Measurements from ENCODE around the gene CD244.

The CD244 gene

GRCh38 chr1:160830321-160831153 lies 32.1 kb downstream of the CD244 start:
- Histone ChIP-seq H3K9me3 (ENCODE audit: control insufficient read depth, low read length) (no peaks in the 10 kb centered on the region), H3K9ac (ENCODE audit: low read length) (no peak overlapping the region), H2AK5ac (ENCODE audit: low read length, severe bottlenecking) (no peak overlapping the region), H2AFZ (ENCODE audit: low read depth, low read length) (no peak overlapping the region), H3K4me1 (ENCODE audit: control insufficient read depth, insufficient read depth, low read depth, low read length) (no peaks in the 10 kb centered on the region), H3K79me1 (replicated peaks; ENCODE audit: low read length, poor library complexity, severe bottlenecking) (no peaks in the 10 kb centered on the region), H4K91ac (ENCODE audit: low read length) (no peak overlapping the region), H3K27me3 (ENCODE audit: control insufficient read depth in 1 of 2, insufficient read depth in 1 of 2, low read length in 2 of 2) (peaks cover 20 to 34% of the 10 kb centered on the region in 2 experiments), H3K4me2 (ENCODE audit: low read length, poor library complexity, severe bottlenecking) (no peak overlapping the region), H3K4ac (ENCODE audit: low read depth in 1 of 2, low read length in 2 of 2) (no peak overlapping the region), H3K14ac (ENCODE audit: low read length in 2 of 2) (no peak overlapping the region), H2BK15ac (ENCODE audit: low read depth, poor library complexity, severe bottlenecking) (no peak overlapping the region), H2BK120ac (ENCODE audit: low read depth, low read length) (no peak overlapping the region), H4K8ac (ENCODE audit: low read length) (no peak overlapping the region), H3K27ac (ENCODE audit: low read length, poor library complexity, severe bottlenecking) (no peak overlapping the region), H2BK5ac (ENCODE audit: low read depth, low read length, poor library complexity, severe bottlenecking) (no peak overlapping the region), H3K4me3 (ENCODE audit: insufficient read depth in 1 of 2, low read depth in 1 of 2, low read length in 2 of 2) (no peak overlapping the region), H3K36me3 (ENCODE audit: control insufficient read depth in 1 of 2, insufficient read depth in 2 of 2, low read depth in 1 of 2, low read length in 2 of 2) (no peaks in the 10 kb centered on the region), H3K23ac (ENCODE audit: low read length in 2 of 2) (no peak overlapping the region), H3K18ac (ENCODE audit: low read depth in 1 of 2, low read length in 2 of 2) (no peak overlapping the region), H2BK12ac (ENCODE audit: low read length in 2 of 2) (no peak overlapping the region)
- 52% methylated on average over 7 of the region's 8 CpGs for WGBS
- peak; percentile 42 for DNase-seq

- Histone ChIP-seq H2BK120ac (ENCODE audit: low read depth, low read length) (no peak overlapping the region), H3K18ac (ENCODE audit: low read depth in 1 of 2, low read length in 2 of 2) (no peak overlapping the region), H3K36me3 (ENCODE audit: control insufficient read depth in 1 of 2, insufficient read depth in 2 of 2, low read depth in 1 of 2, low read length in 2 of 2) (no peaks in the 10 kb centered on the region), H3K9me3 (ENCODE audit: control insufficient read depth, low read length) (no peaks in the 10 kb centered on the region), H2AK5ac (ENCODE audit: low read length, severe bottlenecking) (no peak overlapping the region), H4K8ac (ENCODE audit: low read length) (no peak overlapping the region), H2BK15ac (ENCODE audit: low read depth, poor library complexity, severe bottlenecking) (no peak overlapping the region), H2BK12ac (ENCODE audit: low read length in 2 of 2) (no peak overlapping the region), H3K23ac (ENCODE audit: low read length in 2 of 2) (no peak overlapping the region), H2BK5ac (ENCODE audit: low read depth, low read length, poor library complexity, severe bottlenecking) (no peak overlapping the region), H3K27me3 (ENCODE audit: control insufficient read depth in 1 of 2, insufficient read depth in 1 of 2, low read length in 2 of 2) (peaks cover 20 to 34% of the 10 kb centered on the region in 2 experiments), H3K14ac (ENCODE audit: low read length in 2 of 2) (no peak overlapping the region), H3K9ac (ENCODE audit: low read length) (no peak overlapping the region), H3K4me3 (ENCODE audit: insufficient read depth in 1 of 2, low read depth in 1 of 2, low read length in 2 of 2) (no peak overlapping the region), H3K4me2 (ENCODE audit: low read length, poor library complexity, severe bottlenecking) (no peak overlapping the region), H3K4ac (ENCODE audit: low read depth in 1 of 2, low read length in 2 of 2) (no peak overlapping the region), H3K4me1 (ENCODE audit: control insufficient read depth, insufficient read depth, low read depth, low read length) (no peaks in the 10 kb centered on the region), H4K91ac (ENCODE audit: low read length) (no peak overlapping the region), H2AFZ (ENCODE audit: low read depth, low read length) (no peak overlapping the region), H3K79me1 (replicated peaks; ENCODE audit: low read length, poor library complexity, severe bottlenecking) (no peaks in the 10 kb centered on the region), H3K27ac (ENCODE audit: low read length, poor library complexity, severe bottlenecking) (no peak overlapping the region)
- 55% methylated on average over 1 of the region's 1 CpG for WGBS
- DNase-seq, result no peak
Observed at GRCh38 chr1:160829766-160830165, 32.9 kb downstream of the CD244 start.

DNA sequence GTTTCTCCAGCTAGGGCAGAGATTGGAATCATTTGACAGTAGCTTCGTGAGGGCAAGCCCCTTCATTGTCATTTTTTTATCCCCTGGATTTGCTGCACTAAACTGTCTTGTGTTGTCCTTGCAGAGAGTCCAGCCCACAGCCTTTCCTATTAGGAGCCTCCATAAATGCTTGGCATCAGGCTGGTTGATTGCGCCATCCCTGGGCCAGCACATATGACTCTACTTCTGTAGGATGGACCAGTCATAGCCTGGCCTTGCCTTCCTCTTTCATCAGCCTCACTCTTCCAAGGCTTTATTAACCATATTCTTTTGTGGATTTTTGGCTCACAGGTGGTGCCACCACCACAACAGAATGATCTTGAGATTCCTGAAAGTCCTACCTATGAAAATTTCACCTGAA lies 35.3 kb downstream of the CD244 start:
- Histone ChIP-seq H2BK12ac (ENCODE audit: low read length in 2 of 2) (no peak overlapping the region), H3K79me1 (replicated peaks; ENCODE audit: low read length, poor library complexity, severe bottlenecking) (no peaks in the 10 kb centered on the region), H3K9me3 (ENCODE audit: control insufficient read depth, low read length) (no peaks in the 10 kb centered on the region), H2AFZ (ENCODE audit: low read depth, low read length) (no peak overlapping the region), H3K23ac (ENCODE audit: low read length in 2 of 2) (no peak overlapping the region), H2AK5ac (ENCODE audit: low read length, severe bottlenecking) (no peak overlapping the region), H4K91ac (ENCODE audit: low read length) (no peak overlapping the region), H2BK15ac (ENCODE audit: low read depth, poor library complexity, severe bottlenecking) (no peak overlapping the region), H2BK120ac (ENCODE audit: low read depth, low read length) (no peak overlapping the region), H3K18ac (ENCODE audit: low read depth in 1 of 2, low read length in 2 of 2) (no peak overlapping the region), H3K14ac (ENCODE audit: low read length in 2 of 2) (no peak overlapping the region), H3K9ac (ENCODE audit: low read length) (no peak overlapping the region), H3K4me1 (ENCODE audit: control insufficient read depth, insufficient read depth, low read depth, low read length) (no peaks in the 10 kb centered on the region), H3K4me2 (ENCODE audit: low read length, poor library complexity, severe bottlenecking) (no peak overlapping the region), H4K8ac (ENCODE audit: low read length) (no peak overlapping the region), H3K27ac (ENCODE audit: low read length, poor library complexity, severe bottlenecking) (no peak overlapping the region), H2BK5ac (ENCODE audit: low read depth, low read length, poor library complexity, severe bottlenecking) (no peak overlapping the region), H3K4me3 (ENCODE audit: insufficient read depth in 1 of 2, low read depth in 1 of 2, low read length in 2 of 2) (no peak overlapping the region), H3K4ac (ENCODE audit: low read depth in 1 of 2, low read length in 2 of 2) (no peak overlapping the region), H3K36me3 (ENCODE audit: control insufficient read depth in 1 of 2, insufficient read depth in 2 of 2, low read depth in 1 of 2, low read length in 2 of 2) (no peaks in the 10 kb centered on the region), H3K27me3 (ENCODE audit: control insufficient read depth in 1 of 2, insufficient read depth in 1 of 2, low read length in 2 of 2) (peaks cover 9 to 30% of the 10 kb centered on the region in 2 experiments)
- WGBS, result 85% methylated on average over 2 of the region's 2 CpGs
- DNase-seq, result no peak

- H3K18ac ChIP-seq (ENCODE audit: low read depth in 1 of 2, low read length in 2 of 2), result no peak overlapping the region
- H4K91ac ChIP-seq (ENCODE audit: low read length), result no peak overlapping the region
- H2BK12ac ChIP-seq (ENCODE audit: low read length in 2 of 2), result no peak overlapping the region
- H3K4me2 ChIP-seq (ENCODE audit: low read length, poor library complexity, severe bottlenecking), result no peak overlapping the region
- 93% methylated on average over 1 of the region's 1 CpG for WGBS
- H2AFZ ChIP-seq (ENCODE audit: low read depth, low read length), result no peak overlapping the region
- no peak overlapping the region for H3K4ac ChIP-seq (ENCODE audit: low read depth in 1 of 2, low read length in 2 of 2)
- H3K23ac ChIP-seq (ENCODE audit: low read length in 2 of 2), result no peak overlapping the region
- H3K9me3 ChIP-seq (ENCODE audit: control insufficient read depth, low read length), result no peaks in the 10 kb centered on the region
- H2BK15ac ChIP-seq (ENCODE audit: low read depth, poor library complexity, severe bottlenecking), result no peak overlapping the region
- H3K79me1 ChIP-seq (replicated peaks; ENCODE audit: low read length, poor library complexity, severe bottlenecking), result no peaks in the 10 kb centered on the region
- no peaks in the 10 kb centered on the region for H3K4me1 ChIP-seq (ENCODE audit: control insufficient read depth, insufficient read depth, low read depth, low read length)
- no peak overlapping the region for H2AK5ac ChIP-seq (ENCODE audit: low read length, severe bottlenecking)
- no peak overlapping the region for H2BK5ac ChIP-seq (ENCODE audit: low read depth, low read length, poor library complexity, severe bottlenecking)
- no peak overlapping the region for H3K14ac ChIP-seq (ENCODE audit: low read length in 2 of 2)
- no peak overlapping the region for H2BK120ac ChIP-seq (ENCODE audit: low read depth, low read length)
- H3K27ac ChIP-seq (ENCODE audit: low read length, poor library complexity, severe bottlenecking), result no peak overlapping the region
- no peak overlapping the region for H3K9ac ChIP-seq (ENCODE audit: low read length)
- no peak overlapping the region for H4K8ac ChIP-seq (ENCODE audit: low read length)
- H3K36me3 ChIP-seq (ENCODE audit: control insufficient read depth in 1 of 2, insufficient read depth in 2 of 2, low read depth in 1 of 2, low read length in 2 of 2), result no peaks in the 10 kb centered on the region
- peak; percentile 24 for DNase-seq
- peaks cover 9 to 22% of the 10 kb centered on the region in 2 experiments for H3K27me3 ChIP-seq (ENCODE audit: control insufficient read depth in 1 of 2, insufficient read depth in 1 of 2, low read length in 2 of 2)
- no peak overlapping the region for H3K4me3 ChIP-seq (ENCODE audit: insufficient read depth in 1 of 2, low read depth in 1 of 2, low read length in 2 of 2)
Observed at GRCh38 chr1:160826546-160826945, 36.1 kb downstream of the CD244 start.

All from mesenchymal stem cell (in vitro differentiated cells and primary cell).